Type B pancreatic cell (in vitro differentiated cells): ENCODE data around the gene LINC00237. TPM values are rescaled to one million over a fixed set of nuclear protein-coding genes. Genes with fewer than 3 reads are reported as not detected.

Experiments
- DNase-seq: peaks from one replicate; pipeline ENCODE4 v3.0.0; 2021; ENCODE audit warnings: mixed read lengths; ENCODE audit not compliant: unreplicated experiment; ENCODE audit errors: extremely low spot score
- H3K27ac Mint-ChIP-seq: 2 replicates; pipeline ENCODE4 v1.8.0; 2021; ENCODE audit warnings: mild to moderate bottlenecking, mixed read lengths
- H3K27me3 Mint-ChIP-seq: 2 replicates; pipeline ENCODE4 v1.8.0; 2021; ENCODE audit warnings: mixed read lengths
- H3K36me3 Mint-ChIP-seq: 2 replicates; pipeline ENCODE4 v1.8.0; 2021; ENCODE audit warnings: mixed read lengths
- H3K4me1 Mint-ChIP-seq: one replicate; pipeline ENCODE4 v1.8.0; 2021; ENCODE audit warnings: mixed read lengths; ENCODE audit not compliant: unreplicated experiment
- H3K4me3 Mint-ChIP-seq: 2 replicates; pipeline ENCODE4 v1.8.0; 2021; ENCODE audit warnings: mild to moderate bottlenecking, mixed read lengths
- H3K9me3 Mint-ChIP-seq: 2 replicates; pipeline ENCODE4 v1.8.0; 2021; ENCODE audit warnings: mixed read lengths
- total RNA-seq: library from RNA; stranded (reverse); gene quantifications from 2 replicates; pipeline ENCODE4 v1.2.1, GENCODE V29; 2021; ENCODE audit warnings: low replicate concordance
- TF ChIP-seq, protein P1 (sequence below): fragments of 200-600 bp; sonication (generic); conservative IDR thresholded peaks from 2 replicates; pipeline ENCODE4 v1.5.0; 2021; ENCODE audit warnings: antibody characterized with exemption, mild to moderate bottlenecking

Gene LINC00237
- total RNA-seq, 1 donor from 2014 or later = not detected

DNA sequence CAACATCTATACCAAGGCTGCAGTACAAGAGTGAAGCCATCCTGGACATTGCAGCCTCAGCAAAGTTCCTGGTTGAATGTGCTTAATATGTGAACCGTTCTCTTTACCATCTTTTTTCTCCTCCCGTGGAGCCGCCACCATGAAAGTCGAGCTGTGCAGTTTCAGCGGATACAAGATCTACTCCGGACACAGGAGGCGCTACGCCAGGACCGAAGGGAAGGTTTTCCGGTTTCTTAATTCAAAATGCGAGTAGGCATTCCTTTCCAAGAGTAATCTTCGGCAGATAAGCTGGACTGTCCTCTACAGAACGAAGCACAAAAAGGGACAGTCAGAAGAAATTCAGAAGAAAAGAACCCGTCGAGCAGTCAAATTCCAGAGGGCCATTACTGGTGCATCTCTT lies 8.4 kb upstream of the LINC00237 start:
- TF ChIP-seq, protein P1, sequence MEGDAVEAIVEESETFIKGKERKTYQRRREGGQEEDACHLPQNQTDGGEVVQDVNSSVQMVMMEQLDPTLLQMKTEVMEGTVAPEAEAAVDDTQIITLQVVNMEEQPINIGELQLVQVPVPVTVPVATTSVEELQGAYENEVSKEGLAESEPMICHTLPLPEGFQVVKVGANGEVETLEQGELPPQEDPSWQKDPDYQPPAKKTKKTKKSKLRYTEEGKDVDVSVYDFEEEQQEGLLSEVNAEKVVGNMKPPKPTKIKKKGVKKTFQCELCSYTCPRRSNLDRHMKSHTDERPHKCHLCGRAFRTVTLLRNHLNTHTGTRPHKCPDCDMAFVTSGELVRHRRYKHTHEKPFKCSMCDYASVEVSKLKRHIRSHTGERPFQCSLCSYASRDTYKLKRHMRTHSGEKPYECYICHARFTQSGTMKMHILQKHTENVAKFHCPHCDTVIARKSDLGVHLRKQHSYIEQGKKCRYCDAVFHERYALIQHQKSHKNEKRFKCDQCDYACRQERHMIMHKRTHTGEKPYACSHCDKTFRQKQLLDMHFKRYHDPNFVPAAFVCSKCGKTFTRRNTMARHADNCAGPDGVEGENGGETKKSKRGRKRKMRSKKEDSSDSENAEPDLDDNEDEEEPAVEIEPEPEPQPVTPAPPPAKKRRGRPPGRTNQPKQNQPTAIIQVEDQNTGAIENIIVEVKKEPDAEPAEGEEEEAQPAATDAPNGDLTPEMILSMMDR = no peak
- H3K27me3 Mint-ChIP-seq = peaks cover 82% of the 10 kb centered on the region
- H3K27ac Mint-ChIP-seq = no peak overlapping the region
- no peak for DNase-seq
- H3K4me3 Mint-ChIP-seq = no peak overlapping the region
- H3K36me3 Mint-ChIP-seq = no peaks in the 10 kb centered on the region
- no peaks in the 10 kb centered on the region for H3K9me3 Mint-ChIP-seq
- no peaks in the 10 kb centered on the region for H3K4me1 Mint-ChIP-seq

DNA sequence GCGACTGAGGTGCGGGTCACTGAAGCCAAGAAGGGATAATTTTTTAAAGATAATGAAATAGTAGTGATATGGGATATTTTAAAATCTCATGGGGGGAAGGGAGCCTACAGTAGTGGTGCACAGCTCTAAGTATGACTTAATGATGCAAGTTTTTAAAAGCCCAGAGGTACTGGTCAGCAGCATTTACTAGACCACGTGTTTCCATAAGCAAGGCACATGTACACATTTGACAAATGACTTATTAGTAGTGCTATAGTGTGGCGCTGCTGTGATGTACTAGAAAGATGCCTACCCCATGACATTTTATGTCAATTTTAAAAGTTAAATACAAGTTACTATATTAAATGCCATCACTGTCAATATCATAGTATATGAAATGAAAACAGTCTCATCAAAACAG lies 7.5 kb upstream of the LINC00237 start:
- DNase-seq = no peak
- peaks cover 85% of the 10 kb centered on the region for H3K27me3 Mint-ChIP-seq
- H3K27ac Mint-ChIP-seq = no peak overlapping the region
- no peak overlapping the region for H3K4me3 Mint-ChIP-seq
- no peaks in the 10 kb centered on the region for H3K4me1 Mint-ChIP-seq
- no peaks in the 10 kb centered on the region for H3K9me3 Mint-ChIP-seq
- TF ChIP-seq, protein P1 = no peak
- H3K36me3 Mint-ChIP-seq = no peaks in the 10 kb centered on the region

DNA sequence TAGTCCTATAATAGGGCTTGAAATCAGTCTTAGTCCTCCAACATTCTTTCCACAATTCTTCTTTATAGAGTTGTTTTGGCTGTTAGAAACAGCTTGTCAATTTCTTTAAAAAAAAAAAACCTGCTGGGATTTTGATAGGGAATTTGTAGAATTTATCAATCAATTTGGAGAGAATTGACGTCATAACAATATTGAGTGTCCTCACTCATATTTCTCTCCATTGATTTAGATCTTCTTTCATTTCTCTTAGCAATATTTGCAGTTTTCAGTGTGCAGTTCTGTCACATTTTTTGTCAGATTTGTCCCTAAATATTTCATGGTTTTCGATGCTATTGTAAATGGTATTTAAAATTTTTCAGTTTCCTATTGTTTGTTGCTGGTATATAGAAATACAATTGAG lies 5.3 kb upstream of the LINC00237 start:
- Mint-ChIP-seq H3K36me3 (no peaks in the 10 kb centered on the region), H3K4me3 (no peak overlapping the region), H3K27ac (no peak overlapping the region), H3K27me3 (peaks cover 93% of the 10 kb centered on the region), H3K4me1 (no peaks in the 10 kb centered on the region), H3K9me3 (no peaks in the 10 kb centered on the region)
- TF ChIP-seq, protein P1 = no peak
- DNase-seq = no peak

DNA sequence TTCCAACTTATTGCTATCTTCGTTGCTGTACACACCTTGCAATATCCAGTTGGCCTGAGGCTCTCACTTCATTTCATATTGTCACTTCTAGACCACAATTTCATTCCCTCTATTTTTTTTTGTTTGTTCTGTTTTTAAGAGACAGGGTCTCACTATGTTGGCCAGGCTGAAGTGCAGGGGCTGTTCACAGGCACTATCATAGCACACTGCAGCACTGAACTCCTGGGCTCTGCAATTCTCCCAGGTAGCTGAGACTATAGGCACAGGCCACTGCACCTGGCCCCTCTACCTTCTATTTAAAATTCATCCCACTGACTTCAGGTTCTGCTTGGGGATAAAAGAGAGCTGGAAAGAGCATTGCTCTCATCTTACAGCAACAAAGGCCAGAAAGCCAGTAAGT lies 4.7 kb upstream of the LINC00237 start:
- Mint-ChIP-seq H3K9me3 (no peaks in the 10 kb centered on the region), H3K4me3 (no peak overlapping the region), H3K27ac (no peak overlapping the region), H3K36me3 (no peaks in the 10 kb centered on the region), H3K27me3 (peaks cover 93% of the 10 kb centered on the region), H3K4me1 (no peaks in the 10 kb centered on the region)
- TF ChIP-seq, protein P1 = no peak
- no peak for DNase-seq

DNA sequence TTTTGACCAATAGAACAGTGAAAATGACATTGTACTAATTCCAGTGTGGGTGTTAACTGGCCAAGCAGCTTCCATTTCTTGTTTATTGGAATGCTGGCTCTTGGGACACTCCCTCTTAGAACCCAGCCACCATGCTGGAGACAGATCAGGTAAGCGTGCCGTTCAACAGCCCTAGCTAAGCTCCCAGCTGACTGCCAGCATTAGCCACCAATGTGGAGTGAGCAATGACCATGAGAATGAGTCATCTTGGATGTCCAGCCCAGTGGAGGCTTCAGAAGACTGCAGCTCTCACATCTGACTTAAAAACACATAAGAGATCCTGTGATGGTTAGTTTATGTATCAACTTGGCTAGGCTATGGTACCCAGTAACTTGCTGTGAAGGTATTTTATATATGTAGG lies 3.0 kb upstream of the LINC00237 start:
- no peaks in the 10 kb centered on the region for H3K4me1 Mint-ChIP-seq
- H3K27ac Mint-ChIP-seq = no peak overlapping the region
- H3K4me3 Mint-ChIP-seq = no peak overlapping the region
- no peaks in the 10 kb centered on the region for H3K9me3 Mint-ChIP-seq
- H3K36me3 Mint-ChIP-seq = no peaks in the 10 kb centered on the region
- DNase-seq = no peak
- TF ChIP-seq, protein P1 = no peak
- peaks cover 95% of the 10 kb centered on the region for H3K27me3 Mint-ChIP-seq
